Activated gamma-delta T cell treated with Interleukin-2 at 50 U/mL for 16 hours (primary cell): ENCODE data around the gene PPP2R5A.

Source experiments
- DNase-seq: peaks from one replicate; pipeline ENCODE4 v3.0.0-alpha.2; 2020

The PPP2R5A gene

GRCh38 chr1:212284744-212285684 lies at the start of gene PPP2R5A:
PPP2R5A (plus strand) TSS chr1:212285410; CDS start chr1:212286111, 701 bp downstream.
- peak; percentile 98 for DNase-seq

- no peak for DNase-seq
Measured at GRCh38 chr1:212235857-212236256, 49.4 kb upstream of the PPP2R5A start.

DNA sequence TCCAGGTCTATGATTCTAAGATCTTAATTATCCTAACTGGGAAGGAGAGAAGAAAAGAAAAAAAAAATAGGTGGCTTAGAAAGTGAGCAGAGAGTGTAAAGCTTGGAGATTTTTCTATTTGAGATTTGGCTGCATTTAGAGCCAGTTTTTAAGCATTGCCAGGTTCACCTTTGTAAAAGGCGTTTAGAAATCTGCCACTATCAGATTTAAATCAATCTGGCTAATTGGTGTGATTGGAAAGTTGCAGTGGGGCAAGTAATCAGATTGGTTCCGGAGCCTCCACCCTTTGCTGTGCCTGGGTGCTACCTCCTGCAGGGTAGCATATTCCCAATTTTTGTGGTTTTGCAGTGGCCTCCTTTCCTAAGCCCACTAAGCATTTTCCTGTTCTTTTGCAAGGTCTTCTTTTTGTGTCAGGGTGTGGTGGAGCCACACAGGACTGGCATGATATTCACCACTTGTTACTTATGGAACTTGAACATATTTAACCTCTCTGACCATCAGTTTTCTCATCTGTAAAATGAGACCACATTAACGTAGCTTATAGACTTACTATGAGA lies 48.5 kb upstream of the PPP2R5A start:
- DNase-seq: no peak

GRCh38 chr1:212237651-212238050 lies 47.6 kb upstream of the PPP2R5A start:
- no peak for DNase-seq

GRCh38 chr1:212238552-212238951 lies 46.7 kb upstream of the PPP2R5A start:
- no peak for DNase-seq

DNA sequence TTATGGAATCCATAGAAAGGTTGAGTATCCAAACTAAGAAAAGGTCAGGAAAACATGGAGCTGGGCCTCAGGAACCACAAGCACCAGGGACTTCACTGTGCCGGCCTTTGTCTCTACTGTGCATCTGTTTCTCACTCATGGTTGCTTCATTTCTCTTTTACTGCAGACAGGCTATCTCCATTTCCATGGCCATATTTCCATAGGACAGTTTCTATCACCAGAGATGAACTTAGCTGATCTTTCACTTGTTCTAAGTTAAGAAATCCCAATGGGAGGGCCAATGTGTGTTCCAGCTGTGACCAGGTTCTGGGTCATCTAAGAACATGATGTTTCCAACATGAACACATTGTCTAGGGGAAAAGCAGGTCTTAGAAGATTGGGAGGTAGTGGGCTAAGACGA lies 43.7 kb upstream of the PPP2R5A start:
- DNase-seq: no peak

- DNase-seq: no peak
Measured at GRCh38 chr1:212241957-212242287, 43.3 kb upstream of the PPP2R5A start.

DNA sequence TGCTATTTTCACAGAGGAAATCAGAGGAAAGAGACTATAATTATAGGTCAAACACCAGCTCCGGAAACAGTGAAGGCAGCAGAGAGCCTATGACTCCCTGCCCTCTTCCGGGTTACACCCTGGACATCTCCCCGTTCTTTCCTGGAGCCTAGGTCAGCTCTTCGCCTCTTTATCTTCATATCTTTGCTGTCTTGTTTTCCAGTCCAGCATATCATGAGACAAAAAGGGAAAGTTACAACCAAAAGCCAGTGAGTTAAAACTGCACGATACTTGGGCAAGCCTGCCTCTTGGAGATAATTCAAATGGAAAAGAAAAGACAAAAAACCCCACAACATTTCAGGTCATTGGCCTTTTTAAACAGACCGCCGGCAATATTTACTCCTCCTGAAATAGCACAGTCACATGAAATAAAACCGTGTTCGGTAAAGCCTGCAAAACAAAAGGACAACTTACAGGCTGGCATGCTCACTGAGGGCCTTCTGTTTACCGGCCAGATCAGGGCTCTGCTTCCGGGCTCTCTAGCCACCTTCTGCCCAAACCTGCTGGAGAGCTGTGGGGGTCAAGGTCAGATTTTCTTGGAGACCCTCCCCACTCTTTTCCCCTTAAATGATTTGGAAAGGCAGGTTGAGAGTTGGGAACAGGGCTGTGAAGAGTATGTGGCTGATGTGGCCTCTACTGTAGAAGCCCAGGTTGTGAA lies 42.8 kb upstream of the PPP2R5A start:
- DNase-seq: no peak

DNA sequence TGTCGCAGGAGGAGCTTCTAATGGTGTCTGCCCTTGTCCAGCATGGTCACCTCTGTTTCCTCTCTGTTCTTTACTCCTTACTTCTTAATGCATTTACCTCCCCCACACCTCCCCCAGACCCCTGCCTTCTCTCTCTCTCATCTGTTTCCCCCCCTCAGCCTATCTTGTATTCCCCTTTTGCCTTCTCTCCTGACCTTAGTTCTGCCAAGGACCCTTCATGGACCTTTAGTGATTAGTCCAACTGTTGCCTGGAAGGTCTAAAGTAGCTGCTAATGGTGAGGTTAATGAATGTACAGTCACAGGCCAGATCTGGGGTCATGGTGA lies 42.3 kb upstream of the PPP2R5A start:
- DNase-seq: no peak

GRCh38 chr1:212244441-212244840 lies 40.8 kb upstream of the PPP2R5A start:
- no peak for DNase-seq

DNA sequence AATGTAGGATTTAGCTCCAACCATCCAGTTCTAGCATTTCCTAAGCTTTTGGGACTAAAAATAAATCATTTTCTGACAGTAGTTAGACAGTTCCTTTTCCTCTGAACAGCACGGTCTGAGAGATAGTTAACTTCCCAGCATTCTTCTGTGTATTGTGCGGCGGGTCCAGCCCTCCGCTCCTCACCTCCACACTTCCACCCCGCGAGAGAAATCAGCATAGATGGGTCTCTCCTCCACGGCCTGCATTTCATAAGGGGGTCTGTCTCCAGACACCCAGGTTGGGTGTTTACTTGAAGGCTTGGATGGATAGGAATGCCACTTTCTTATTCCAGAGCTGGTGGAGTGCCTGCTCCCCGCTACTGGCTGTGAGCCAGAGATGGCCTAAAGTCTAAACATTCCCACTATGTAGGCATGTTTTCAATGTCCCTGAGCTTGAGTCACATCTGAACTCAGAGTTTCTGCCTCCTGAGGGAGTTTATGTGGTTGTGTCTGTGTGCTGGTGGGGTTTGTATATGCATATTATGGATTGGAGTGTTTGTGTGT lies 38.0 kb upstream of the PPP2R5A start:
- DNase-seq: no peak

GRCh38 chr1:212247988-212248387 lies 37.2 kb upstream of the PPP2R5A start:
- DNase-seq: no peak

DNA sequence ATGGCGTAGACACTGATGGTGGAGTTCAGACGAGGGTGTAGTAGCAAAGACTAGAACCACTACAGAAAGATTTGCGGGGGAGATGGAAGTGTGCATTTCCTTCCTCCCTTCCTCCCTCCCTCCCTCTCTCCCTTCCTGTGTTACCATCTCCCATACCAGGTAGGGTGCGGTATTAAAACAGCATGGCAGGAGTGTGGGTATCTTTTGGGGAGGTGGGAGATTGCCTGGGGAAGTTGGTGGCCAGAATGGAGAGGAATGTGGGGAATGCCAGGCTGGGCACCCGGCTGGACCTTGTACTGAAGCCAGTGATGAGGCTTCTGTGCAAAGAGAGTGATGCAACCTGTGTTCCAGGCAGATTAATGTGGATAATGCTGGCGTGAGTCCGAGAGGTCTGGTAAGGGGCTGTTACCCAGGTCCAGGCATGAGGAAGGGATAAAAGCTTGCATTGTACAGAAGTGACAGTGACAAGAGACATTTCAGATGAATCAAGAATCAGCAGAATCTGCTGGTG lies 30.3 kb upstream of the PPP2R5A start:
- no peak for DNase-seq

GRCh38 chr1:212255705-212256307 lies 29.4 kb upstream of the PPP2R5A start:
- DNase-seq: no peak

GRCh38 chr1:212256369-212256768 lies 28.8 kb upstream of the PPP2R5A start:
- DNase-seq: peak; percentile 25

- no peak for DNase-seq
Measured at GRCh38 chr1:212257157-212257556, 28.1 kb upstream of the PPP2R5A start.

- no peak for DNase-seq
Measured at GRCh38 chr1:212259693-212260480, 25.3 kb upstream of the PPP2R5A start.

GRCh38 chr1:212260557-212261355 lies 24.5 kb upstream of the PPP2R5A start:
- DNase-seq: no peak

DNA sequence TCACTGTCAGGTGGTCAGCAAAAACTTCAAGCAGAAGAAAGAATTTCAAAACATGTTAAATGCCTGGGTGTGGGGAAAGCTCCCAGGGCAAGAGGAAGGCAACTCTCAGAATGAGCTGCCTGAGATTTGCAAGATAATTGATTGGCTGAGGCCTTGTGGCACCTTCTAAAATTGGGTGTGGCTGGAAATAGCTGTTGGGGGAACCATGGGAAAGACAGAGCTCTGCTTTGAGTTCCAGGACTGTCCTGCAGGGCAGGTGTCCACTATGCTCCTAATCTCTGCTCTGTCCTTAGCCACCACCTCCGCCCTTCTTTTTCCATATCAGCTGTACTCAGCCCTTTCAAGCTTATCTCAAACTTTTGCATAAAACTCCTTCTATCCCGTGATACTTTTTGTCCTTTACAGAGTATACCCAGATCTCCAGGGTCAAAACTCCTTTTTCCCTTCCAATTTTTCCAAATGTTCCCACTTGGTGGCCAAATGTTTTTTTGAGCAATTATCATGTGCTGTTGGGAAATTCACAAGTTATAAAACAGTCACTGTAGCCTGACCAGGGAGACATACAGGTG lies 23.8 kb upstream of the PPP2R5A start:
- DNase-seq: no peak

DNA sequence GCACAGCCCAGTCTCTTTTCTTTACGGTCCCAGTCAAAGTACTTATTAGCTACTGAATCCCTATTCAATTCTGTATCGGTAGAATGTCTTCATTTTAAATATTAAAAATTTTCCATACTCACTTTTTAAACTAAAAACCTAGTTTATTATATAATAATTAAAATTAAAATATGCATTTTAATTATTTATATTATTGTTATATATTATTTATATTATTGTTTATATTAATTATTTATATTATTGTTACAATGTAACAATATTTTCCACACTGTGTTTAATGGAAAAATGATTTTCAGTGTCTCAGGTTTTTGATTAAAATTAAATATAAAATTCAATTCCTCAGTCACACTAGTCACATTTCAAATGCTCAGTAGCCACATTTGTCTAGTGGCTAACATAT lies 18.2 kb upstream of the PPP2R5A start:
- no peak for DNase-seq

DNA sequence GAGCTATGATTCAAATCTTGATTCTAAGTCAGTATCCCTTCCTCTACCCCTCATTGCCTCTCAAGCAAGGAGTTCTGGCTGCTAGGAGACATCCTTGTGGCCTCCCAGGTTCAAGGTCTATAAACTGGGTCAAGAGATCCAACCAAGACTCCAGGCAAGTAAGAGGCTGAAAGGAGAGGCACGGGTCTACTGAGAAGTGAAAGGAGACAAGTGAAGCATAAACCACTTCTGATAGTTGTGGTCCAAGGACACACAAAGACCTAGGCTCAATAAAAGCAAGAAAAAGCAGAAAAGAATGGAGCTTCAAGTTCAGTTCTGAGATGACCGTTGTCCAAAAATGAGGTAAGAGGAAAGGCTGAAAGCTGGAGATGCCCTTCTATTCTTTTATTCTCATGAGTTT lies 17.8 kb upstream of the PPP2R5A start:
- DNase-seq: no peak
